BLaER1 (cell line): ENCODE results near the gene LTV1.

Experiments
- H3K27ac ChIP-seq: shearing (Covaris generic); formaldehyde crosslinking; 2 replicates; pipeline ENCODE4 v1.8.1; 2022
- H3K27me3 ChIP-seq: shearing (Covaris generic); formaldehyde crosslinking; 2 replicates; pipeline ENCODE4 v1.8.1; 2022
- H3K36me3 ChIP-seq: shearing (Covaris generic); formaldehyde crosslinking; 2 replicates; pipeline ENCODE4 v1.8.1; 2022
- H3K4me1 ChIP-seq: shearing (Covaris generic); formaldehyde crosslinking; 2 replicates; pipeline ENCODE4 v1.8.1; 2022
- H3K4me2 ChIP-seq: shearing (Covaris generic); formaldehyde crosslinking; 2 replicates; pipeline ENCODE4 v1.8.1; 2022
- H3K4me3 ChIP-seq: shearing (Covaris generic); formaldehyde crosslinking; 2 replicates; pipeline ENCODE4 v1.8.1; 2022
- H3K9ac ChIP-seq: shearing (Covaris generic); formaldehyde crosslinking; 2 replicates; pipeline ENCODE4 v1.8.1; 2022
- H3K9me3 ChIP-seq: shearing (Covaris generic); formaldehyde crosslinking; 2 replicates; pipeline ENCODE4 v1.8.1; 2022
- H4K20me1 ChIP-seq: shearing (Covaris generic); formaldehyde crosslinking; 2 replicates; pipeline ENCODE4 v1.8.1; 2022
- Cebpa-rat ChIP-seq: shearing (Covaris generic); IDR thresholded peaks from 2 replicates; pipeline ENCODE4 v1.8.1; 2022

The LTV1 gene

GRCh38 chr6:143810745-143811144 lies 32.4 kb upstream of the LTV1 start:
- no peaks in the 10 kb centered on the region for H3K4me1 ChIP-seq
- no peaks in the 10 kb centered on the region for H4K20me1 ChIP-seq
- H3K36me3 ChIP-seq: no peaks in the 10 kb centered on the region
- no peak overlapping the region for H3K9ac ChIP-seq
- no peaks in the 10 kb centered on the region for H3K27me3 ChIP-seq
- no peak overlapping the region for H3K4me2 ChIP-seq
- no peak overlapping the region for H3K4me3 ChIP-seq
- no peaks in the 10 kb centered on the region for H3K9me3 ChIP-seq
- TF ChIP-seq Cebpa-rat: no peak
- no peak overlapping the region for H3K27ac ChIP-seq

DNA sequence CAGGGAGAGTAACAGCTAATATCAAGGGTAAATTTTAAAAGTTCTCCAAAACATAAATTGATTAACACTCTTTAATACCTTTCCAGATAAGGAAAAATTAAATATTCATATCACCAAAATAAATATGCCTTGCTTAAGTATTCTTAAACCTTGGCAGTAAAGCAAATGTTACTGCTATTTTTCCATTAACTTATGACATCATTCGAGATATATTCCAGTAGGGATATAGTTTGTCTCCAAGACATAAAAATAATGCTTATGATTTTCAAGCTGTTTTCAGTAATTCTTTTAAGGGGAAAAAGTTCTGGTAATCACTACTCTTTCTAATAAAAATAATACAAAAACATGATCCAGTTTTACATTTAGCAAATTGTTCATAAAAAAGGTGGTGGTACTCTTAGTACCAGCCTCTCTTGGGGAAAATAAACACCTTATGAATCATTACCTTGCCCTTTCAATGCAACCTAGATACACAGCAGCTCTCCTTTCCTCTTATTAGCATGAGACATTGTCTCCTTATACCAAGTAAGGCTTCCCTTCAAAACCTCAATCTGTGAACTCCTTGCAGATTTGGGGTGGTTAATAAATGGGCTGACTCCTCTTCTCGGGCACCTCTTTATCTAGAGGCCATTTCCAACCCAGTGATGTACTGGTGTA lies 31.5 kb upstream of the LTV1 start:
- H3K4me2 ChIP-seq: no peak overlapping the region
- no peaks in the 10 kb centered on the region for H3K36me3 ChIP-seq
- H3K27me3 ChIP-seq: no peaks in the 10 kb centered on the region
- H3K4me1 ChIP-seq: no peaks in the 10 kb centered on the region
- TF ChIP-seq Cebpa-rat: no peak
- no peak overlapping the region for H3K9ac ChIP-seq
- no peaks in the 10 kb centered on the region for H4K20me1 ChIP-seq
- H3K4me3 ChIP-seq: no peak overlapping the region
- H3K27ac ChIP-seq: no peak overlapping the region
- no peaks in the 10 kb centered on the region for H3K9me3 ChIP-seq

DNA sequence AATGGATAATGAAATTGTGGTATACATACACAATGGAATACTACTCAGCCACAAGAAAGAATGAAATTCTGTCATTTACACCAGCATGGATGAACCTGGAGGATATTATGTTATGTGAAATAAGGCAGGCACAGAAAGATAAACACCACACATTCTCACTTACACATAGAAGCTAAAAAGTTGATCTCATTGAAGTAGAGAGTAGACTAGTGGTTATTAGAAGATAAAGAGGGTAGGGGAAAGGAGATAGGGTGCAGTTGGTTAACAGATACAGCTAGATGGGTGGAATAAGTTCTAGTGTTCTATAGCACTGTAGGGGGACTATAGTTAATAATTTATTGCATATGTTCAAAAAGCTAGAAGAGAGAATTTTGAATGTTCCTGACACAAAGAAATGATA lies 25.5 kb upstream of the LTV1 start:
- H3K27me3 ChIP-seq: no peaks in the 10 kb centered on the region

DNA sequence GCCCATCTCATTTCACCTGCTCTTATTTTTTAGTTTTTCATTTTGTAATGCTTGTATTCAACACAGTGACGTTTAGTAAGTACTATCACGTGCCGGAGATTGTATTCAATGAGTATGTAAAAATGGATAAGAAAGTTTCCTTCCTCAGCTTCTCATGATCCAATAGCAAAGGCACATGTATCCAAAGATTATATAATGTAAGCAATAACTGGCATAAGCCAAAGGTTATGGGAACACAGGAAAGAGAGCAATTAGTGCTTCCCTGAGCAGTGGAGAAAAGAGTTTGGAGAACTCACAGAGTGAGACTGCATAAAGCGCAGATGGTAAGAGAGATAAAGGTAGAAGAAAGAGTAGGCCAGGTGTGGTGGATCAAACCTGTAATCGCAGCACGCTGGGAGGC lies 21.8 kb upstream of the LTV1 start:
- Histone ChIP-seq H3K27ac (no peak overlapping the region), H3K9me3 (no peaks in the 10 kb centered on the region), H3K4me2 (no peak overlapping the region), H4K20me1 (no peaks in the 10 kb centered on the region), H3K27me3 (no peaks in the 10 kb centered on the region), H3K4me1 (no peaks in the 10 kb centered on the region), H3K9ac (no peak overlapping the region), H3K36me3 (no peaks in the 10 kb centered on the region), H3K4me3 (no peak overlapping the region)
- no peak for TF ChIP-seq Cebpa-rat

More for the DNA sequence above, 25.5 kb upstream of the LTV1 start:
- H3K4me3 ChIP-seq: no peak overlapping the region
- H3K36me3 ChIP-seq: no peaks in the 10 kb centered on the region
- no peaks in the 10 kb centered on the region for H4K20me1 ChIP-seq
- H3K4me1 ChIP-seq: no peaks in the 10 kb centered on the region
- no peak overlapping the region for H3K9ac ChIP-seq
- H3K4me2 ChIP-seq: no peak overlapping the region
- no peak for TF ChIP-seq Cebpa-rat
- H3K27ac ChIP-seq: no peak overlapping the region
- H3K9me3 ChIP-seq: no peaks in the 10 kb centered on the region

DNA sequence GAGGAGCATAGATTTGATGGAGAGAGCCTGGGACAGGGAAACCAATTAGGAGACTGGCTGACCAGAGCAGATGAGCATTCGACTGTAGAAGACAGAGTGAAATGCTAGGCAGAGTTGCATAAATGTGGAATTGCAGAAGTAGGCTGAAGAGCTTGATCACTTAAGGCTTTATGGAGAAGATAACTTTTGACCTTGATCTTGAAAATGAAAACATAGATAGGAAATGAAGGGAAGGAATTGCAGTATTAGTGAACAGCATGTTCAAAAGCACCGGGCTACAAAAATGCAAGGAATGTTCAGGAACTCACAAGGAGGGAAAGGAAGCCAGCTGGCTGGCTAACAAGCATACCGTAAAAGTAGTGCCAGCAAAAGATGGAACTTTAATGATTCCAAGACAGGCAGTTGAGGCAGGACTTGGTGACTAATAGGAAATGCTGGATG lies 20.5 kb upstream of the LTV1 start:
- no peak overlapping the region for H3K27ac ChIP-seq
- no peak overlapping the region for H3K4me2 ChIP-seq
- H3K36me3 ChIP-seq: no peaks in the 10 kb centered on the region

DNA sequence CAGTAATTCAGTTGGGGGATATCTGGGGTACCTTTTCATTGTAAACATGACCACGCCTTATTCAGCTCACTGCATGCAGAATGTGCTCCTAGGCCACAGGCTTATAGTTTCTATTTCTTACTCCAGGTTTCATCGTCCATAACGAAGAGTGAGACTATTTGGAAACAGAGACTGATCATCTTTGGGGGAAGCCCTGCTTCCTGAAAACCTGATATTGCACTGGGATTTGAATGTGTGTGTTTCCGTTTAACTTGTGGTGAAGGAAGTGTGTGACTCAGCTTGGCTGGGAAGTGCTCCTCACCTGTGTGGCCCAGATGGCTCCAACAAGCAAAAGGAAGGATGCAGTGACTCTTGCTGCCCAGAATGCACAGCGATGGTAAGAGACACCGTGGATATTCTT lies 19.6 kb upstream of the LTV1 start:
- no peak for TF ChIP-seq Cebpa-rat
- Histone ChIP-seq H3K4me3 (no peak overlapping the region), H3K9ac (no peak overlapping the region), H4K20me1 (no peaks in the 10 kb centered on the region), H3K36me3 (no peaks in the 10 kb centered on the region), H3K4me2 (no peak overlapping the region), H3K27me3 (no peaks in the 10 kb centered on the region), H3K27ac (no peak overlapping the region), H3K9me3 (no peaks in the 10 kb centered on the region), H3K4me1 (no peaks in the 10 kb centered on the region)

More for the DNA sequence above, 20.5 kb upstream of the LTV1 start:
- H3K9ac ChIP-seq: no peak overlapping the region
- no peak for TF ChIP-seq Cebpa-rat
- H3K4me1 ChIP-seq: no peaks in the 10 kb centered on the region
- H3K27me3 ChIP-seq: no peaks in the 10 kb centered on the region
- no peaks in the 10 kb centered on the region for H3K9me3 ChIP-seq
- no peak overlapping the region for H3K4me3 ChIP-seq
- H4K20me1 ChIP-seq: no peaks in the 10 kb centered on the region

DNA sequence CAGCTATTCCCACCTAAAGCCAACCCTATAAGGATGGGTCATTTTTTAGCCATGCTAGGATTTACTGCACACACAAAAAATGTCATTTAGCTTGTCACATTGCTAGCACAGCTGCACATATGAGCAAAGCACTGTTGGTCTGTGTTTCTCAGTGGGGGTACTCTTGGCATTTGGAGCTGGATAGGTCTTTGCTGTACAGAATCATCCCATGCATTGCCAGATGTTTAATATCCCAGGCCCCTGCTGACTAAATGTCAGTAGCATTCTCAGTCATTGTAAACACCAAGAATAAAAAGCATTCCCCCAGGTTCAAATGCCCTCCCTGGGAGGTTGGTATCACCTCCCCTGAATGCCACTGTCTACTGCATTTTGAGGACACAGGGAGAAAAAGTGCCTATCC lies 14.6 kb upstream of the LTV1 start:
- Histone ChIP-seq H3K9me3 (no peaks in the 10 kb centered on the region), H3K9ac (no peak overlapping the region), H3K27ac (no peak overlapping the region), H3K4me3 (no peak overlapping the region), H3K4me2 (no peak overlapping the region), H3K27me3 (no peaks in the 10 kb centered on the region), H3K36me3 (no peaks in the 10 kb centered on the region), H4K20me1 (no peaks in the 10 kb centered on the region), H3K4me1 (no peaks in the 10 kb centered on the region)
- no peak for TF ChIP-seq Cebpa-rat

GRCh38 chr6:143836150-143836549 lies 7.0 kb upstream of the LTV1 start:
- Histone ChIP-seq H3K9me3 (no peaks in the 10 kb centered on the region), H3K4me1 (no peaks in the 10 kb centered on the region), H4K20me1 (no peaks in the 10 kb centered on the region), H3K4me2 (no peak overlapping the region), H3K27ac (no peak overlapping the region), H3K36me3 (no peaks in the 10 kb centered on the region), H3K9ac (no peak overlapping the region), H3K27me3 (no peaks in the 10 kb centered on the region), H3K4me3 (no peak overlapping the region)
- no peak for TF ChIP-seq Cebpa-rat

GRCh38 chr6:143838395-143838794 lies 4.7 kb upstream of the LTV1 start:
- no peaks in the 10 kb centered on the region for H3K36me3 ChIP-seq
- no peak overlapping the region for H3K27ac ChIP-seq
- no peak overlapping the region for H3K4me2 ChIP-seq
- H3K9me3 ChIP-seq: no peaks in the 10 kb centered on the region
- no peak overlapping the region for H3K4me3 ChIP-seq
- no peak overlapping the region for H3K9ac ChIP-seq
- no peak for TF ChIP-seq Cebpa-rat
- no peaks in the 10 kb centered on the region for H4K20me1 ChIP-seq
- H3K27me3 ChIP-seq: no peaks in the 10 kb centered on the region
- peaks cover 6% of the 10 kb centered on the region for H3K4me1 ChIP-seq

- Histone ChIP-seq H3K4me3 (no peak overlapping the region), H3K4me2 (no peak overlapping the region), H3K4me1 (peaks cover 9% of the 10 kb centered on the region), H3K9me3 (no peaks in the 10 kb centered on the region), H3K27ac (no peak overlapping the region), H3K27me3 (no peaks in the 10 kb centered on the region), H4K20me1 (no peaks in the 10 kb centered on the region), H3K36me3 (no peaks in the 10 kb centered on the region), H3K9ac (no peak overlapping the region)
- TF ChIP-seq Cebpa-rat: no peak
Measured at GRCh38 chr6:143839196-143839595, 3.9 kb upstream of the LTV1 start.
